ENCODE results near the gene RRBP1.

The RRBP1 gene

GRCh38 chr20:17641520-17641964 is 40.5 kb downstream of the RRBP1 start:
- CTCF ChIA-PET = no interaction called here
- POLR2A ChIA-PET = no interaction called here
- TF ChIP-seq CTCF (IDR thresholded peaks at IDR 0.05; ENCODE audit: control extremely low read depth, extremely low read depth, low read depth, missing control alignments) = no peak
- DNase-seq (ENCODE audit: extremely low spot score) = no peak

GRCh38 chr20:17640875-17641378 is 41.1 kb downstream of the RRBP1 start:
- ChIA-PET POLR2A (no interaction called here), CTCF (no interaction called here)
- no peak for DNase-seq (ENCODE audit: extremely low spot score)
- TF ChIP-seq CTCF (IDR thresholded peaks at IDR 0.05; ENCODE audit: control extremely low read depth, extremely low read depth, low read depth, missing control alignments) = no peak

GRCh38 chr20:17640146-17640874 is 41.7 kb downstream of the RRBP1 start:
- no peak for TF ChIP-seq CTCF (IDR thresholded peaks at IDR 0.05; ENCODE audit: control extremely low read depth, extremely low read depth, low read depth, missing control alignments)
- DNase-seq (ENCODE audit: extremely low spot score) = no peak
- POLR2A ChIA-PET = no interaction called here
- CTCF ChIA-PET = interaction anchor here (1.0 kb wide), 1 partner anchor 42 kb away, joined by 3 read pairs; the partner anchor contains the start of gene RRBP1

- DNase-seq (ENCODE audit: extremely low spot score) = no peak
- POLR2A ChIA-PET = no interaction called here
- CTCF ChIA-PET = interaction anchor here (1.1 to 1.4 kb wide), 3 partner anchors 16 to 134 kb away, joined by 3 read pairs; no protein-coding TSS in a partner anchor
- no peak for TF ChIP-seq CTCF (IDR thresholded peaks at IDR 0.05; ENCODE audit: control extremely low read depth, extremely low read depth, low read depth, missing control alignments)
Observed at GRCh38 chr20:17638835-17639407, 43.1 kb downstream of the RRBP1 start.

- TF ChIP-seq CTCF (IDR thresholded peaks at IDR 0.05; ENCODE audit: control extremely low read depth, extremely low read depth, low read depth, missing control alignments) = no peak
- ChIA-PET POLR2A (no interaction called here), CTCF (interaction anchor here (0.9 to 1.4 kb wide), 4 partner anchors 16 to 261 kb away, joined by 3 read pairs; no protein-coding TSS in a partner anchor)
- DNase-seq (ENCODE audit: extremely low spot score) = no peak
Observed at GRCh38 chr20:17637985-17638640, 43.9 kb downstream of the RRBP1 start.

- CTCF ChIA-PET = interaction anchor here (0.9 kb wide), 1 partner anchor 262 kb away, joined by 3 read pairs; no protein-coding TSS in a partner anchor
- POLR2A ChIA-PET = no interaction called here
- DNase-seq (ENCODE audit: extremely low spot score) = no peak
- no peak for TF ChIP-seq CTCF (IDR thresholded peaks at IDR 0.05; ENCODE audit: control extremely low read depth, extremely low read depth, low read depth, missing control alignments)
Observed at GRCh38 chr20:17637413-17637780, 44.6 kb downstream of the RRBP1 start.
